Cardiac muscle cell (in vitro differentiated cells and primary cell): ENCODE results near the gene CHRNA7. TPM values are rescaled to one million over a fixed set of nuclear protein-coding genes. Genes with fewer than 3 reads are reported as not detected.

Experiments
- DNase-seq, 2 donors: peaks; one replicate each; pipeline versions ENCODE4 v3.0.0 to v3.0.0-alpha.2; 2010 to 2017; ENCODE audit warnings: low read depth in 1 of 2, low spot score in 1 of 2
- H3K27ac ChIP-seq: fragments of 200-600 bp; sonication (generic); 2 replicates; pipeline ENCODE4 v1.5.1; 2016
- H3K27me3 ChIP-seq: fragments of 200-600 bp; sonication (generic); 2 replicates; pipeline ENCODE4 v1.6.0; 2016; ENCODE audit warnings: control low read depth
- H3K36me3 ChIP-seq: fragments of 200-600 bp; sonication (generic); 2 replicates; pipeline ENCODE4 v1.5.1; 2016; ENCODE audit warnings: control low read depth
- H3K4me1 ChIP-seq: fragments of 200-600 bp; sonication (generic); 2 replicates; pipeline ENCODE4 v1.8.1; 2017; ENCODE audit warnings: low read depth, mild to moderate bottlenecking, mixed run types
- H3K4me3 ChIP-seq: fragments of 200-600 bp; sonication (generic); 2 replicates; pipeline ENCODE4 v1.5.1; 2016; ENCODE audit warnings: mild to moderate bottlenecking
- H3K9me3 ChIP-seq: fragments of 200-600 bp; sonication (generic); 2 replicates; pipeline ENCODE4 v1.5.1; 2017; ENCODE audit warnings: low read depth, mild to moderate bottlenecking, control low read depth
- CTCF ChIP-seq: IDR thresholded peaks from 2 replicates; pipeline ENCODE4 v1.5.1; 2012; ENCODE audit warnings: low read depth, mild to moderate bottlenecking, low read length
- polyA plus RNA-seq: library from polyadenylated mRNA; unstranded; fragments of >200 nt; fragmentation: Nextera tagmentation; extraction: Ambion mirVana; gene quantifications from 2 replicates; pipeline ENCODE4 v1.2.1, GENCODE V29; 2016
- total RNA-seq: library from RNA; depleted of rRNA; stranded (reverse); fragments of >200 nt; gene quantifications from 2 replicates; pipeline ENCODE4 v1.2.3, GENCODE V29; 2016

Gene CHRNA7
- total and polyA plus RNA-seq, 2 experiments from 2014 or later: 4.1 to 7.7 TPM

- Histone ChIP-seq H3K9me3 (no peaks in the 10 kb centered on the region), H3K4me1 (peaks cover 2% of the 10 kb centered on the region), H3K4me3 (peak overlapping the region; percentile 82), H3K27me3 (peaks cover 20% of the 10 kb centered on the region), H3K36me3 (no peaks in the 10 kb centered on the region), H3K27ac (no peak overlapping the region)
- TF ChIP-seq CTCF: peak; percentile 31
- DNase-seq: peak; percentile 3 to 70
These were observed 880 bp upstream of the CHRNA7 start for GRCh38 chr15:32029409-32029861.

DNA sequence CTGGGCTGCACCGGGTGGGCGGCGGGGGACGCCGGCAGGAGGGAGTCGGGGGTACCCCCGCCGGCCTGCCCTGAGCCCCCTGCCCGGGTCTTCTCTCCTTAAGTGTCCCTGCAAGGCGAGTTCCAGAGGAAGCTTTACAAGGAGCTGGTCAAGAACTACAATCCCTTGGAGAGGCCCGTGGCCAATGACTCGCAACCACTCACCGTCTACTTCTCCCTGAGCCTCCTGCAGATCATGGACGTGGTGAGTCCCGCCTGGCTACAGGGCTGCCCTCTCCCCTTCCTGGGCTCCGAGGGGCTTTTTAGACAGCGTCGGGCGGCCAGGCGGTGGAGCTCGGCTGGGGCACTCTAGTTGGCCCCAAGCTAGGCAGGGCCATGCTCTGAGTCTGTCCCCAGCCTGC is 480 bp downstream of the CHRNA7 start:
- H3K27ac ChIP-seq: peak overlapping the region; percentile 22
- H3K36me3 ChIP-seq: no peaks in the 10 kb centered on the region
- peaks cover 20% of the 10 kb centered on the region for H3K27me3 ChIP-seq
- peaks cover 2% of the 10 kb centered on the region for H3K4me1 ChIP-seq
- H3K9me3 ChIP-seq: no peaks in the 10 kb centered on the region
- DNase-seq: peak; percentile 5 to 29
- TF ChIP-seq CTCF: no peak
- H3K4me3 ChIP-seq: peak overlapping the region; percentile 82

GRCh38 chr15:32033186-32033890 is 3.0 kb downstream of the CHRNA7 start:
- Histone ChIP-seq H3K4me1 (peaks cover 2% of the 10 kb centered on the region), H3K4me3 (no peak overlapping the region), H3K27me3 (peaks cover 12% of the 10 kb centered on the region), H3K9me3 (no peaks in the 10 kb centered on the region), H3K36me3 (no peaks in the 10 kb centered on the region), H3K27ac (no peak overlapping the region)
- DNase-seq: no peak
- no peak for TF ChIP-seq CTCF

GRCh38 chr15:32034106-32034505 is 3.8 kb downstream of the CHRNA7 start:
- no peak for DNase-seq
- H3K4me3 ChIP-seq: no peak overlapping the region
- H3K36me3 ChIP-seq: no peaks in the 10 kb centered on the region
- H3K27ac ChIP-seq: no peak overlapping the region
- no peaks in the 10 kb centered on the region for H3K9me3 ChIP-seq
- H3K27me3 ChIP-seq: peaks cover 5% of the 10 kb centered on the region
- TF ChIP-seq CTCF: no peak
- H3K4me1 ChIP-seq: peaks cover 2% of the 10 kb centered on the region

DNA sequence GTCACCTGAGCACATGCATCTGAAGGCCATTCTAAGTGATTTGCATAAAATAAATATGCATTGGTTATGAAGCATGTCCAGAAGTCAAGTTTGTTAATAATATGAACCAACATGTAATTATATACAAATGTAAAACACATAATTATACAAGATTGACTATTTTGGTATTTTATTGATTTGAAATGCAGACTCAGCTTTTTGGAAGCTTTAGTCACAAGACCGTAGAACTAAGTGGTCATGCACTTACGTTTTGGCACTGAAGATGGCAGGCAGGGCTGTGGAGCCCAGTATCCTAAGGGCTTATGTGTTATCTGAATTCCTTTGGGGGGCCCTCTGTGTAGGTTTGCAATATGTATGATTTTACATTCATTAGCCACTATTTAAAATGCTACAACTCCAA is 5.0 kb downstream of the CHRNA7 start:
- no peak for DNase-seq
- Histone ChIP-seq H3K27me3 (peaks cover 5% of the 10 kb centered on the region), H3K9me3 (no peaks in the 10 kb centered on the region), H3K4me3 (no peak overlapping the region), H3K4me1 (peaks cover 2% of the 10 kb centered on the region), H3K36me3 (no peaks in the 10 kb centered on the region), H3K27ac (no peak overlapping the region)
- no peak for TF ChIP-seq CTCF
